Choroid plexus epithelial cell (primary cell): ENCODE results near the gene TLE3.

ENCODE experiments used
- DNase-seq: peaks from one replicate; pipeline ENCODE4 v3.0.0-alpha.2; 2010; ENCODE audit warnings: low read depth
- H3K4me3 ChIP-seq: 2 replicates; pipeline ENCODE4 v1.5.1; 2011; ENCODE audit warnings: low read depth, mild to moderate bottlenecking, control low read depth, low read length, moderate library complexity
- CTCF ChIP-seq: conservative IDR thresholded peaks from 2 replicates; pipeline ENCODE4 v1.5.1; 2011; ENCODE audit warnings: low read depth, mild to moderate bottlenecking, control low read depth, inconsistent platforms, low read length, moderate library complexity

Gene TLE3

GRCh38 chr15:70125605-70126004 is 27.9 kb upstream of the TLE3 start:
- no peak for DNase-seq

GRCh38 chr15:70121624-70122302 is 24.0 kb upstream of the TLE3 start:
- peak; percentile 26 for TF ChIP-seq CTCF
- no peak overlapping the region for H3K4me3 ChIP-seq
- DNase-seq, result peak; percentile 94

More at GRCh38 chr15:70125605-70126004, 27.9 kb upstream of the TLE3 start:
- no peak overlapping the region for H3K4me3 ChIP-seq
- no peak for TF ChIP-seq CTCF

- no peak for TF ChIP-seq CTCF
- DNase-seq, result no peak
- no peak overlapping the region for H3K4me3 ChIP-seq
Measured at GRCh38 chr15:70120958-70121623, 23.4 kb upstream of the TLE3 start.

DNA sequence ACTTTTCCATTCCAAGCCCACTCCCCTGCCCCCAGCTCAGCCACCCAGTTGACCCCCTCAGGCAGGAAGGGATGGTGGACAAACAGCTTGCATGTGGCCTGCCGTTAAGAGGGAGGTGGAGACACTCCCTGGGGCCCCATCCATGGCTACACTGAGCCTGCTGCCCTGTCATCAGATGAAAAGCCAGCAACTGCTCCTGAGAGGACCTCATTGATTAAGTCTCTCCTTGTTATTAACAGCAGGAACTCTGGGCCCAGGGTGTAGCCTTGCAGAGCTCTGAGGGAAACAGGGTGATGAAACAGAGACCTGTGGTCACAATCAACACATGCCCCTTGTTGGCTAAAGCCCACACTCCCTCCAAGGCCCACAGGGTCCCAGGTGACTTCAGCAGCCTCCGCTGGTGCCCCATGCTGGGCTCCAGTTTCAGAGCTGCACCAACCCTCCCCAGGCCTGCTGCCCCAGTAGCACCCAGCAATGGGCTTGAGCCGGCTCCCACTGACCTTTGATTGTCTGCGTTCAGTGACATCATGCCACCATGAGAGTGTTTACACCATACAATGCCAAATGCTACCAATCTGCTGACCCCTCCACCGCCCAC is 22.3 kb upstream of the TLE3 start:
- H3K4me3 ChIP-seq, result no peak overlapping the region
- no peak for TF ChIP-seq CTCF
- DNase-seq, result no peak

GRCh38 chr15:70118599-70118998 is 20.9 kb upstream of the TLE3 start:
- H3K4me3 ChIP-seq, result no peak overlapping the region
- DNase-seq, result no peak
- TF ChIP-seq CTCF, result no peak

- no peak overlapping the region for H3K4me3 ChIP-seq
- DNase-seq, result no peak
- no peak for TF ChIP-seq CTCF
Measured at GRCh38 chr15:70116317-70116716, 18.6 kb upstream of the TLE3 start.
